Activated gamma-delta T cell (primary cell): Measurements from ENCODE around the gene RANBP9.

Experiments used
- DNase-seq: peaks from one replicate; lab custom pipeline; 2025; lab: John Stamatoyannopoulos, UW

Gene RANBP9

GRCh38 chr6:13678255-13678983, 33.2 kb downstream of the RANBP9 start:
- DNase-seq: no peak

GRCh38 chr6:13677878-13678254, 33.8 kb downstream of the RANBP9 start:
- no peak for DNase-seq

GRCh38 chr6:13676551-13677156, 35.0 kb downstream of the RANBP9 start:
- DNase-seq: no peak

GRCh38 chr6:13674533-13675190, 37.0 kb downstream of the RANBP9 start:
- DNase-seq: no peak

- no peak for DNase-seq
Measured at GRCh38 chr6:13673825-13674444, 37.7 kb downstream of the RANBP9 start.

- DNase-seq: no peak
Measured at GRCh38 chr6:13673368-13673767, 38.3 kb downstream of the RANBP9 start.

GRCh38 chr6:13672904-13673303, 38.7 kb downstream of the RANBP9 start:
- no peak for DNase-seq

GRCh38 chr6:13671548-13672127, 40.0 kb downstream of the RANBP9 start:
- no peak for DNase-seq

GRCh38 chr6:13669476-13669875, 42.2 kb downstream of the RANBP9 start:
- DNase-seq: no peak

GRCh38 chr6:13668291-13668928, 43.2 kb downstream of the RANBP9 start:
- DNase-seq: no peak

- no peak for DNase-seq
Measured at GRCh38 chr6:13667655-13668054, 44.0 kb downstream of the RANBP9 start.

GRCh38 chr6:13666194-13667105, 45.2 kb downstream of the RANBP9 start:
- no peak for DNase-seq

- DNase-seq: no peak
Measured at GRCh38 chr6:13664703-13665352, 46.8 kb downstream of the RANBP9 start.

- no peak for DNase-seq
Measured at GRCh38 chr6:13663986-13664385, 47.6 kb downstream of the RANBP9 start.

GRCh38 chr6:13662651-13663334, 48.8 kb downstream of the RANBP9 start:
- DNase-seq: no peak

GRCh38 chr6:13661647-13662046, 50.0 kb downstream of the RANBP9 start:
- no peak for DNase-seq

- DNase-seq: no peak
Measured at GRCh38 chr6:13660893-13661292, 50.7 kb downstream of the RANBP9 start.

GRCh38 chr6:13660273-13660672, 51.4 kb downstream of the RANBP9 start:
- no peak for DNase-seq

- no peak for DNase-seq
Measured at GRCh38 chr6:13655700-13656099, 55.9 kb downstream of the RANBP9 start.

GRCh38 chr6:13654496-13654895, 57.1 kb downstream of the RANBP9 start:
- no peak for DNase-seq
